ENCODE data around the gene CEL. TPM values are rescaled to one million over a fixed set of nuclear protein-coding genes. Genes with fewer than 3 reads are reported as not detected.

Gene CEL
- total RNA-seq, 4 donors from 2014 or later, result 0.75 TPM; not detected in 3

DNA sequence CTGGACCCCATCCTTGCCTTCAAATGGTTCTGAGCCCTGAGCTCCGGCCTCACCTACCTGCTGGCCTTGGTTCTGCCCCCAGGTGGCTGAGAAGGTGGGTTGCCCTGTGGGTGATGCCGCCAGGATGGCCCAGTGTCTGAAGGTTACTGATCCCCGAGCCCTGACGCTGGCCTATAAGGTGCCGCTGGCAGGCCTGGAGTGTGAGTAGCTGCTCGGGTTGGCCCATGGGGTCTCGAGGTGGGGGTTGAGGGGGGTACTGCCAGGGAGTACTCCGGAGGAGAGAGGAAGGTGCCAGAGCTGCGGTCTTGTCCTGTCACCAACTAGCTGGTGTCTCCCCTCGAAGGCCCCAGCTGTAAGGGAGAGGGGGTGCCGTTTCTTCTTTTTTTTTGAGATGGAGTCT lies 5.2 kb downstream of the CEL start:
- TF ChIP-seq CTCF (IDR thresholded peaks at IDR 0.05; ENCODE audit: low read depth), result no peak

GRCh38 chr9:133067813-133068212 lies 6.0 kb downstream of the CEL start:
- TF ChIP-seq CTCF (IDR thresholded peaks at IDR 0.05; ENCODE audit: low read depth), result no peak

DNA sequence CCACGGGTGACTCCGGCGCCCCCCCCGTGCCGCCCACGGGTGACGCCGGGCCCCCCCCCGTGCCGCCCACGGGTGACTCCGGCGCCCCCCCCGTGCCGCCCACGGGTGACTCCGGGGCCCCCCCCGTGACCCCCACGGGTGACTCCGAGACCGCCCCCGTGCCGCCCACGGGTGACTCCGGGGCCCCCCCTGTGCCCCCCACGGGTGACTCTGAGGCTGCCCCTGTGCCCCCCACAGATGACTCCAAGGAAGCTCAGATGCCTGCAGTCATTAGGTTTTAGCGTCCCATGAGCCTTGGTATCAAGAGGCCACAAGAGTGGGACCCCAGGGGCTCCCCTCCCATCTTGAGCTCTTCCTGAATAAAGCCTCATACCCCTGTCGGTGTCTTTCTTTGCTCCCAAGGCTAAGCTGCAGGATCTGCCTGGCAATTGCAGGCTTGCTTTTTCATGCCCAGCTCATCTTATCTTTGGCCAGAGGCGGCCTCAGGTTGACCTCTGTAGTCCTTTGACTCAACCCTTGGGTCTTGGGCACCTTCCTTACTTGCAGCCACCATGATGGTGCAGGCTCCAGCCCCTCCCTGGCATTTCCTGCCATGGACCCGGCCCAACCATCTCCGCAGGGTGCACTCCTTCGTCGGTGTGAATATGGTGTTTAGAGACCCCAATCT lies 9.8 kb downstream of the CEL start:
- TF ChIP-seq CTCF (IDR thresholded peaks at IDR 0.05; ENCODE audit: low read depth), result no peak

DNA sequence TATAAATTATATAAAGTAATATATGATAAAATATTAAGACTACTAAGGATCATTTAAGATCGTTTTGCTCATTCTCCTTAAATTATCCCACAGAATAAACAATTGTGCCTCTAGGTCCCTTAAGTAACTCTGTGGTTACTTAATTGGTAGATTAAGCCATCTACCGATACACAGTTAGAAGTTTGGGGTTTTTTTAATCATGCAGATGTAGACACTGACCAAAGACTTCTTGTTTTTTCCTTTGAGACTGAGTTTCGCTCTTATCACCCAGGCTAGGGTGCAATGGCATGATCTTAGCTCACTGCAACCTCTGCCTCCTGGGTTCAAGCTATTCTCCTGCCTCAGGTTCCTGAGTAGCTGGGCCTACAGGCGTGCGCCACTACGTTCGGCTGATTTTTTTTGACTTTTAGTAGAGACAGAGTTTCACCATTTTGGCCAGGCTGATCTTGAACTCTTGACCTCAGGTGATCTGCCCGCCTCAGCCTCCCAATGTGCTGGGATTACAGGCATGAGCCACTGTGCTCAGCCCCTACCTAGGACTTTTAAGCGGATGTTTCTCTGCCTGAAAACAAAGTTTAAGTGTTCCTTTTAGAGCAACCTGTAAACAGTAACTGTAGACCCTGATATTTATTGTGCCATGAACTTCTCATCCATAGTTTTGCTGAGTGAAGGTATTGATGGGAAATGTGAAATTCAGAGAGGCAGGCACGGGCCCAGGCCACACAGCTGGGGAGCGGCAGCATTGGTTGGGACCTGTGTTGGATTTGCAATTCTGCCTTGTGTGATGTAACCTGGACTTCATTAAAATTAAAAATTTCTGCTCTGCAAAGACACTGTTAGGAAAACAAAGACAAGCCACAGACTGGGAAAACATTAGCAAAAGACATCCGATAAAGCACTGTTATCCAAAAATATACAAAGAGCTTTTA lies 11.6 kb downstream of the CEL start:
- no peak for TF ChIP-seq CTCF (IDR thresholded peaks at IDR 0.05; ENCODE audit: low read depth)

DNA sequence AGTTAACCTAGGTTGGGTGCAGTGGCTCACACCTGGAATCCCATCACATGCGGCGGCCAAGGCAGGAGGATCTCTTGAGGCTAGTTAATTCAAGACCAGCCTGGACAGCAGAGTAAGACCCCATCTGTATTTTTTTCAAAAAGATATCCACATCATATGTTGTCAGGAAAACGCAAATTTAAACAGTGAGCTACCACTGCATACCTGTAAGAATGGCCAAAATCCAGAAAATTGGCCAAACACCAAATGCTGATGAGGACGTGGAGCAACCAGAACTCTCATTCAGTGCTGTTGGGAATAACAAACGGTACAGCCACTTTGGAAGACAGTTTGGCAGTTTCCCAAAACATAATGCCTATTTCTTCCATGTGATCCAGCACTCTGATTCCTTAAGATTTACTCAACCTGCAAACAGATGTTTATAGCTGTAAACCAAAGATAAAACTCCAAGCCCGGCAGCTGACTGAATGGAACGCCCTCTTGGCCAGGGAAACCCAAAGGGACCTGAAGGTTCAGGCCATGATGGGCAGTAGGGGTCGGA lies 12.4 kb downstream of the CEL start:
- TF ChIP-seq CTCF (IDR thresholded peaks at IDR 0.05; ENCODE audit: low read depth), result no peak

DNA sequence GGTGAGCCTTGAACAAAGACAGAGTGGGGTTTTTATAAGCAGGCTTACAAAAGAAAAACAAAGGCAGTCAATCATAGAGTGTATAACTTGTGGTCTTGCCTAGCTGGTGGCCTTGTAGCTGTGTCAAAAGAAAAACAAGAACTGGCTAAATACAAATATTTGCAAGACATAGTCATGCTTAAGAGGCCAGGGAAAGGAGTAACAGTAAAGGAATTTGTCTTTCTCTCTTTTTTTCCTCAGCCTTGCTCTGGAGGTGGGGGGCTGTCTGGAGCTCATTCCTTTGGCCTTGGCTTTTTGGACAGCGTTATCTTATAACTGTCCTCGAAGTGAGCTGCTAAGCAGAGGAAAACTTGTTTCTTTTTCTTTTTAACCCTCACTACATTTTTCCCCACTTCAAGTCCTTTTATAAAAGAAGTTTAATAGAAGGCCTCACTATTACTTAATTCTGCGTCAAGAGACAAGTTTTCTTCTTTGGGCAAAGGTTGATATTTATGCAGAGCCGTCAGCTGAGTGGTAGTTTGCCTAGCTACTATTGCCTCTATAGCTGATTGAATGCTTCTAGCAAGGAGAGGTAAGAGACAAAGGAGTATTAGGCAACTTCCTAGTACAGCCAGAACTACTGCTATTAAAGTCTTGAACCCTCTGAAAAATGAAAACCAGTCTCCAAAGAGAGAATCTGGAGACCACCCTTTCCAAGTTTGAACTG lies 14.3 kb downstream of the CEL start:
- no peak for TF ChIP-seq CTCF (IDR thresholded peaks at IDR 0.05; ENCODE audit: low read depth)
